Breast epithelium (tissue), 3 donors: ENCODE results near the gene MYBPH.

ENCODE experiments used
- CTCF ChIP-seq, 3 donors: fragments of 450-650 bp; IDR thresholded peaks; one replicate each; pipeline ENCODE4 v1.5.1; 2016 to 2017; ENCODE audit warnings: antibody characterized with exemption in 3 of 3, mild to moderate bottlenecking in 3 of 3, moderate library complexity in 3 of 3
- POLR2A ChIP-seq: fragments of 450-650 bp; IDR thresholded peaks from one replicate; pipeline ENCODE4 v1.6.1; 2016; ENCODE audit warnings: antibody characterized with exemption, mild to moderate bottlenecking, moderate library complexity
- POLR2AphosphoS5 ChIP-seq, 3 donors: sonication (generic); formaldehyde crosslinking; IDR thresholded peaks; one replicate each; pipeline ENCODE4 v1.6.1; 2017; ENCODE audit warnings: antibody characterized with exemption in 3 of 3

- TF ChIP-seq CTCF (IDR thresholded peaks at IDR 0.05) (no peak), POLR2A (no peak), POLR2AphosphoS5 (IDR thresholded peaks at IDR 0.05) (no peak)
Measured at GRCh38 chr1:203146042-203146369, 29.6 kb downstream of the MYBPH start.
